Brain microvascular endothelial cell (primary cell): ENCODE results near the gene DPEP2NB.

Source experiments
- DNase-seq: peaks from one replicate; pipeline ENCODE4 v3.0.0-alpha.2; 2020
- H3K27ac ChIP-seq: fragments of 250-450 bp; sonication (Bioruptor Pico); 2 replicates; pipeline ENCODE4 v1.5.1; 2020; ENCODE audit warnings: mild to moderate bottlenecking, moderate library complexity
- H3K27me3 ChIP-seq: fragments of 250-450 bp; sonication (Bioruptor Pico); replicated peaks from 2 replicates; pipeline ENCODE4 v1.5.1; 2020; ENCODE audit warnings: mild to moderate bottlenecking
- H3K36me3 ChIP-seq: fragments of 250-450 bp; sonication (Bioruptor Pico); replicated peaks from 2 replicates; pipeline ENCODE4 v1.5.1; 2020; ENCODE audit warnings: mild to moderate bottlenecking
- H3K4me3 ChIP-seq: 2 replicates; pipeline ENCODE4 v1.5.1; 2011; ENCODE audit warnings: low read depth, mild to moderate bottlenecking, control low read depth, low read length, moderate library complexity
- CTCF ChIP-seq: IDR thresholded peaks from 2 replicates; pipeline ENCODE4 v1.5.1; 2011; ENCODE audit warnings: low read depth, mild to moderate bottlenecking, moderate library complexity, low read length, control low read depth, inconsistent platforms; ENCODE audit errors: missing control alignments
- in situ Hi-C: cut with HindIII; loops from 2 replicates; pipeline ENCODE4 v1.10.0; 2017; ENCODE audit warnings: low sequenced_read_pairs, low pct_ligation_motif_present

The DPEP2NB gene

GRCh38 chr16:68015681-68016080, at the start of gene DPEP2NB:
DPEP2NB (minus strand) TSS chr16:68015911; CDS start chr16:68015770, 141 bp downstream.
- H3K4me3 ChIP-seq: no peak within 1 kb of the TSS
- H3K27me3 ChIP-seq: no peaks in the 10 kb centered on the region
- no peak for TF ChIP-seq CTCF
- in situ Hi-C loops: no loop called here
- no peak for DNase-seq
- H3K36me3 ChIP-seq: no peaks in the 10 kb centered on the region
- no peak within 1 kb of the TSS for H3K27ac ChIP-seq

- peak; percentile 94 for TF ChIP-seq CTCF
- Histone ChIP-seq H3K27me3 (no peaks in the 10 kb centered on the region), H3K4me3 (no peak overlapping the region), H3K36me3 (peaks cover 12% of the 10 kb centered on the region), H3K27ac (peak overlapping the region; percentile 54)
- DNase-seq: peak; percentile 81
- in situ Hi-C loops: no loop called here
Measured at GRCh38 chr16:68064791-68065365, 49.2 kb upstream of the DPEP2NB start.

- Histone ChIP-seq H3K27ac (no peak overlapping the region), H3K36me3 (peaks cover 12% of the 10 kb centered on the region), H3K27me3 (no peaks in the 10 kb centered on the region), H3K4me3 (no peak overlapping the region)
- no peak for TF ChIP-seq CTCF
- in situ Hi-C loops: no loop called here
- no peak for DNase-seq
Measured at GRCh38 chr16:68062910-68063393, 47.2 kb upstream of the DPEP2NB start.

- Histone ChIP-seq H3K27me3 (no peaks in the 10 kb centered on the region), H3K36me3 (peaks cover 12% of the 10 kb centered on the region), H3K4me3 (no peak overlapping the region), H3K27ac (no peak overlapping the region)
- no peak for TF ChIP-seq CTCF
- DNase-seq: no peak
- in situ Hi-C loops: no loop called here
Measured at GRCh38 chr16:68061396-68061795, 45.7 kb upstream of the DPEP2NB start.

GRCh38 chr16:68059804-68060203, 44.1 kb upstream of the DPEP2NB start:
- Histone ChIP-seq H3K27ac (no peak overlapping the region), H3K36me3 (peaks cover 16% of the 10 kb centered on the region), H3K27me3 (no peaks in the 10 kb centered on the region), H3K4me3 (no peak overlapping the region)
- DNase-seq: no peak
- in situ Hi-C loops: no loop called here
- TF ChIP-seq CTCF: no peak

GRCh38 chr16:68055395-68055794, 39.7 kb upstream of the DPEP2NB start:
- in situ Hi-C loops: no loop called here
- no peak for TF ChIP-seq CTCF
- H3K27me3 ChIP-seq: no peaks in the 10 kb centered on the region
- H3K27ac ChIP-seq: no peak overlapping the region
- peaks cover 18% of the 10 kb centered on the region for H3K36me3 ChIP-seq
- no peak overlapping the region for H3K4me3 ChIP-seq
- no peak for DNase-seq
